GM12891 (cell line): ENCODE data around the gene ZBTB46.

Experiments used
- POLR2A ChIP-seq: IDR thresholded peaks from 2 replicates; pipeline ENCODE4 v1.6.1; 2011; ENCODE audit warnings: low read depth, low read length, control low read depth
- POLR2AphosphoS5 ChIP-seq: IDR thresholded peaks from 2 replicates; pipeline ENCODE4 v1.6.1; 2011; ENCODE audit warnings: low read depth, low read length, control low read depth

GRCh38 chr20:63823691-63824311 lies 7.3 kb downstream of the ZBTB46 start:
- no peak for TF ChIP-seq POLR2A
- no peak for TF ChIP-seq POLR2AphosphoS5
